ENCODE data around the gene INHBE.
A peak's percentile ranks its signal among the peaks of the same experiment; 100 is the strongest.

Gene INHBE

DNA sequence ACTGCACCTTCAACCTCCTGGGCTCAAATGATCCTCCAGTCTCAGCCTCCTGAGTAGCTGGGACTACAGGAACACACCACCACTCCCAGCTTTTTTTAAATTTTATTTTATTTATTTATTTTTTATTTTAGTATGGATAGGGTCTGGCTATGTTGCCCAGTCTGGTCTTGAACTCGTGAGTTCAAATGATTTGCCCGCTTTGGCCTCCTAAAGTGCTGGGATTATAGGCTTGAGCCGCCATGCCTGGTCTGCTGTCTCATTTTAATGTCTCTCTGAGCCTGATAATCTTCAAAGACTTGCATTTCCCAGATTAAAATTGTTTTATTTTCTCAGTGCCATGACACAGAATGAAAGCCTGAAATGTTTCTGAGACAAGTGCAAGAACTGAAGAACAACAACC is 21.7 kb upstream of the INHBE start:
- ATAC-seq (ENCODE audit: insufficient read depth, low read depth) (no peak), DNase-seq (no peak)
- H2AFZ ChIP-seq (ENCODE audit: low read depth, low read length) = no peak overlapping the region
- no peaks in the 10 kb centered on the region for H3K36me3 ChIP-seq (ENCODE audit: insufficient read depth, low read length)
- H3K4me2 ChIP-seq (ENCODE audit: insufficient read depth, low read length) = no peak overlapping the region
- no peak for TF ChIP-seq EZH2 (IDR thresholded peaks at IDR 0.05; ENCODE audit: borderline replicate concordance, low read depth, low read length, severe bottlenecking)
- TF ChIP-seq, protein P1, sequence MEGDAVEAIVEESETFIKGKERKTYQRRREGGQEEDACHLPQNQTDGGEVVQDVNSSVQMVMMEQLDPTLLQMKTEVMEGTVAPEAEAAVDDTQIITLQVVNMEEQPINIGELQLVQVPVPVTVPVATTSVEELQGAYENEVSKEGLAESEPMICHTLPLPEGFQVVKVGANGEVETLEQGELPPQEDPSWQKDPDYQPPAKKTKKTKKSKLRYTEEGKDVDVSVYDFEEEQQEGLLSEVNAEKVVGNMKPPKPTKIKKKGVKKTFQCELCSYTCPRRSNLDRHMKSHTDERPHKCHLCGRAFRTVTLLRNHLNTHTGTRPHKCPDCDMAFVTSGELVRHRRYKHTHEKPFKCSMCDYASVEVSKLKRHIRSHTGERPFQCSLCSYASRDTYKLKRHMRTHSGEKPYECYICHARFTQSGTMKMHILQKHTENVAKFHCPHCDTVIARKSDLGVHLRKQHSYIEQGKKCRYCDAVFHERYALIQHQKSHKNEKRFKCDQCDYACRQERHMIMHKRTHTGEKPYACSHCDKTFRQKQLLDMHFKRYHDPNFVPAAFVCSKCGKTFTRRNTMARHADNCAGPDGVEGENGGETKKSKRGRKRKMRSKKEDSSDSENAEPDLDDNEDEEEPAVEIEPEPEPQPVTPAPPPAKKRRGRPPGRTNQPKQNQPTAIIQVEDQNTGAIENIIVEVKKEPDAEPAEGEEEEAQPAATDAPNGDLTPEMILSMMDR (IDR thresholded peaks at IDR 0.05; ENCODE audit: borderline replicate concordance, extremely low read depth, low read length, poor library complexity, severe bottlenecking) = no peak
- no peak overlapping the region for H3K4me3 ChIP-seq (ENCODE audit: low read depth in 1 of 2, low read length in 2 of 2)
- peaks cover 31% of the 10 kb centered on the region for H3K79me2 ChIP-seq (ENCODE audit: insufficient read depth, low read length)
- no peak overlapping the region for H3K27ac ChIP-seq (ENCODE audit: low read length)
- H3K9ac ChIP-seq (ENCODE audit: low read depth, low read length) = no peak overlapping the region
- H4K20me1 ChIP-seq (ENCODE audit: insufficient read depth, low read length) = no peaks in the 10 kb centered on the region
- H3K27me3 ChIP-seq (ENCODE audit: insufficient read depth, low read length, poor library complexity) = no peaks in the 10 kb centered on the region
- H3K9me3 ChIP-seq (ENCODE audit: insufficient read depth, low read length, severe bottlenecking) = no peaks in the 10 kb centered on the region
- H3K4me1 ChIP-seq (ENCODE audit: insufficient read depth, low read length) = peaks cover 27% of the 10 kb centered on the region

DNA sequence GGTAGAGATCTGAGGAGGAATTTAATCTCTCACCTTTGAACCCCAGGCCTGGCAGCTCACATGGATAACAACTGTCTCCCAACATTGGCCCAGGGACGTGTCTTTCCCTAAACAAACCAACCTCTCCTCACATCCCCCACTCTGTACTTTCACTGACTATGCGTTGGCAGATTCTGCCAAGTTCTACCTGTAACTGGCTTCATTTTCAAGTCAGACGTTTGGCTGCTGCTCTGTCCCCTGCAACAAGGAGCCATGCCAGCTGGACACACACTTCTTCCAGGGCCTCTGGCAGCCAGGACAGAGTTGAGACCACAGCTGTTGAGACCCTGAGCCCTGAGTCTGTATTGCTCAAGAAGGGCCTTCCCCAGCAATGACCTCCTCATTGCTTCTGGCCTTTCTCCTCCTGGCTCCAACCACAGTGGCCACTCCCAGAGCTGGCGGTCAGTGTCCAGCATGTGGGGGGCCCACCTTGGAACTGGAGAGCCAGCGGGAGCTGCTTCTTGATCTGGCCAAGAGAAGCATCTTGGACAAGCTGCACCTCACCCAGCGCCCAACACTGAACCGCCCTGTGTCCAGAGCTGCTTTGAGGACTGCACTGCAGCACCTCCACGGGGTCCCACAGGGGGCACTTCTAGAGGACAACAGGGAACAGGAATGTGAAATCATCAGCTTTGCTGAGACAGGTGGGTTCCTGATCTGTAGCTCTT is 20.4 kb upstream of the INHBE start, which contains the start of gene INHBC:
Gene INHBC, plus strand, starts transcription at position 268 of the 707 bp plus-strand sequence. Its CDS starts 103 bp downstream, at position 371.
- TF ChIP-seq, protein P1 (IDR thresholded peaks at IDR 0.05; ENCODE audit: borderline replicate concordance, extremely low read depth, low read length, poor library complexity, severe bottlenecking) = no peak
- no peak for TF ChIP-seq EZH2 (IDR thresholded peaks at IDR 0.05; ENCODE audit: borderline replicate concordance, low read depth, low read length, severe bottlenecking)
- H3K9ac ChIP-seq (ENCODE audit: low read depth, low read length) = no peak within 1 kb of the TSS
- peaks cover 18% of the 10 kb centered on the region for H3K4me1 ChIP-seq (ENCODE audit: insufficient read depth, low read length)
- no peaks in the 10 kb centered on the region for H3K36me3 ChIP-seq (ENCODE audit: insufficient read depth, low read length)
- no peak within 1 kb of the TSS for H3K27ac ChIP-seq (ENCODE audit: low read length)
- DNase-seq (no peak), ATAC-seq (ENCODE audit: insufficient read depth, low read depth) (no peak)
- no peak within 1 kb of the TSS for H2AFZ ChIP-seq (ENCODE audit: low read depth, low read length)
- no peaks in the 10 kb centered on the region for H4K20me1 ChIP-seq (ENCODE audit: insufficient read depth, low read length)
- no peak within 1 kb of the TSS for H3K4me3 ChIP-seq (ENCODE audit: low read depth in 1 of 2, low read length in 2 of 2)
- peaks cover 18% of the 10 kb centered on the region for H3K79me2 ChIP-seq (ENCODE audit: insufficient read depth, low read length)
- no peak within 1 kb of the TSS for H3K4me2 ChIP-seq (ENCODE audit: insufficient read depth, low read length)
- no peaks in the 10 kb centered on the region for H3K27me3 ChIP-seq (ENCODE audit: insufficient read depth, low read length, poor library complexity)
- no peaks in the 10 kb centered on the region for H3K9me3 ChIP-seq (ENCODE audit: insufficient read depth, low read length, severe bottlenecking)

GRCh38 chr12:57435293-57435692 is 19.8 kb upstream of the INHBE start:
- H4K20me1 ChIP-seq (ENCODE audit: insufficient read depth, low read length) = no peaks in the 10 kb centered on the region
- TF ChIP-seq, protein P1 (IDR thresholded peaks at IDR 0.05; ENCODE audit: borderline replicate concordance, extremely low read depth, low read length, poor library complexity, severe bottlenecking) = no peak
- ATAC-seq (ENCODE audit: insufficient read depth, low read depth) (no peak), DNase-seq (peak; percentile 33)
- no peak overlapping the region for H3K27ac ChIP-seq (ENCODE audit: low read length)
- no peak overlapping the region for H3K4me3 ChIP-seq (ENCODE audit: low read depth in 1 of 2, low read length in 2 of 2)
- H3K9ac ChIP-seq (ENCODE audit: low read depth, low read length) = no peak overlapping the region
- H3K4me1 ChIP-seq (ENCODE audit: insufficient read depth, low read length) = peaks cover 14% of the 10 kb centered on the region
- H3K4me2 ChIP-seq (ENCODE audit: insufficient read depth, low read length) = no peak overlapping the region
- H2AFZ ChIP-seq (ENCODE audit: low read depth, low read length) = no peak overlapping the region
- H3K27me3 ChIP-seq (ENCODE audit: insufficient read depth, low read length, poor library complexity) = no peaks in the 10 kb centered on the region
- no peaks in the 10 kb centered on the region for H3K36me3 ChIP-seq (ENCODE audit: insufficient read depth, low read length)
- H3K9me3 ChIP-seq (ENCODE audit: insufficient read depth, low read length, severe bottlenecking) = no peaks in the 10 kb centered on the region
- peaks cover 12% of the 10 kb centered on the region for H3K79me2 ChIP-seq (ENCODE audit: insufficient read depth, low read length)
